ENCODE data around the gene LAMA2. TPM values are rescaled to one million over a fixed set of nuclear protein-coding genes. Genes with fewer than 3 reads are reported as not detected.

LAMA2 gene
- total RNA-seq, 1 experiment from 2014 or later: 0.28 TPM

GRCh38 chr6:129307845-129308244 is 424.9 kb downstream of the LAMA2 start:
- H3K4me1 ChIP-seq (ENCODE audit: control insufficient read depth, insufficient read depth, low read length): no peaks in the 10 kb centered on the region; the same call in none of the 2 replicates
- BruUV-seq (replicated peaks): no TSS peak
- POLR2A ChIA-PET: no interaction called here
- ATAC-seq (no peak), DNase-seq (ENCODE audit: low read depth, low spot score) (no peak)
- peak overlapping the region; percentile 39; the same call in 1 of the 2 replicates for H3K27ac ChIP-seq (ENCODE audit: low read length)
- no peaks in the 10 kb centered on the region for H3K9me3 ChIP-seq (ENCODE audit: control insufficient read depth, insufficient read depth, low read depth, low read length)
- H3K27me3 ChIP-seq (ENCODE audit: control insufficient read depth, insufficient read depth, low read length): no peaks in the 10 kb centered on the region
- CTCF ChIA-PET: no interaction called here
- in situ Hi-C loops (cut with HindIII; ENCODE audit: low pct_unique_long_range_greater_than_20kb, low sequenced_read_pairs): no loop called here
- intact Hi-C loops (cut with micrococcal nuclease; ENCODE audit: unreplicated experiment): no loop called here
- no peaks in the 10 kb centered on the region for H3K36me3 ChIP-seq (ENCODE audit: control insufficient read depth, insufficient read depth, low read length)
- no peak for TF ChIP-seq POLR2AphosphoS5 (IDR thresholded peaks at IDR 0.05; ENCODE audit: low read depth, low read length)
- TF ChIP-seq REST (IDR thresholded peaks at IDR 0.05; ENCODE audit: insufficient read depth in 1 of 2, low read depth in 2 of 2, low read length in 1 of 2): no peak
- TF ChIP-seq TCF7L2 (IDR thresholded peaks at IDR 0.05; ENCODE audit: low read depth, low read length): no peak
- no peak for TF ChIP-seq CTCF (IDR thresholded peaks at IDR 0.05)
- no peak for TF ChIP-seq SIN3A (IDR thresholded peaks at IDR 0.05; ENCODE audit: borderline replicate concordance, insufficient read depth, low read depth, low read length)
- H3K4me3 ChIP-seq (ENCODE audit: low read depth in 2 of 2, low read length in 2 of 2): no peak overlapping the region

- Histone ChIP-seq H3K36me3 (ENCODE audit: control insufficient read depth, insufficient read depth, low read length) (no peaks in the 10 kb centered on the region), H3K27ac (ENCODE audit: low read length) (peak overlapping the region; percentile 36; the same call in 1 of the 2 replicates), H3K9me3 (ENCODE audit: control insufficient read depth, insufficient read depth, low read depth, low read length) (no peaks in the 10 kb centered on the region), H3K4me1 (ENCODE audit: control insufficient read depth, insufficient read depth, low read length) (peaks cover 7% of the 10 kb centered on the region), H3K4me3 (ENCODE audit: low read depth in 2 of 2, low read length in 2 of 2) (no peak overlapping the region), H3K27me3 (ENCODE audit: control insufficient read depth, insufficient read depth, low read length) (no peaks in the 10 kb centered on the region)
- ATAC-seq (no peak), DNase-seq (ENCODE audit: low read depth, low spot score) (no peak)
- in situ Hi-C loops (cut with HindIII; ENCODE audit: low pct_unique_long_range_greater_than_20kb, low sequenced_read_pairs): no loop called here
- CTCF ChIA-PET: no interaction called here
- BruUV-seq (replicated peaks): no TSS peak
- TF ChIP-seq SIN3A (IDR thresholded peaks at IDR 0.05; ENCODE audit: borderline replicate concordance, insufficient read depth, low read depth, low read length) (no peak), TCF7L2 (IDR thresholded peaks at IDR 0.05; ENCODE audit: low read depth, low read length) (no peak), REST (IDR thresholded peaks at IDR 0.05; ENCODE audit: insufficient read depth in 1 of 2, low read depth in 2 of 2, low read length in 1 of 2) (no peak), CTCF (IDR thresholded peaks at IDR 0.05) (no peak), POLR2AphosphoS5 (IDR thresholded peaks at IDR 0.05; ENCODE audit: low read depth, low read length) (no peak)
- POLR2A ChIA-PET: no interaction called here
- intact Hi-C loops (cut with micrococcal nuclease; ENCODE audit: unreplicated experiment): no loop called here
These were observed 426.2 kb downstream of the LAMA2 start for GRCh38 chr6:129309154-129309553.
